Kidney (tissue), 14 donors: ENCODE results near the gene TGFBR1. TPM values are rescaled to one million over a fixed set of nuclear protein-coding genes. Genes with fewer than 3 reads are reported as not detected.

ENCODE experiments used
- DNase-seq, 5 donors: peaks; one replicate each; pipeline ENCODE4 v3.0.0-alpha.2; 2013 to 2020
- FAIRE-seq: peaks from 2 replicates; lab custom pipeline; 2012; peaks lifted over from hg19 to GRCh38; lab: Jason Lieb, UNC
- H3K27ac ChIP-seq, 2 donors: one replicate each; pipeline ENCODE4 v1.7.0; 2013; ENCODE audit warnings: low read depth in 2 of 2, low read length in 2 of 2, inconsistent platforms in 1 of 2
- H3K27me3 ChIP-seq: one replicate; pipeline ENCODE4 v1.7.1; 2013; ENCODE audit warnings: low read length, inconsistent platforms; ENCODE audit not compliant: control insufficient read depth, insufficient read depth
- H3K36me3 ChIP-seq, 3 donors: one replicate each; pipeline versions ENCODE4 v1.7.0 to v1.7.1; 2013; ENCODE audit warnings: low read length in 3 of 3, control low read depth in 1 of 3, inconsistent platforms in 1 of 3; ENCODE audit not compliant: insufficient read depth in 3 of 3, control insufficient read depth in 2 of 3
- H3K4me1 ChIP-seq, 3 donors: one replicate each; pipeline versions ENCODE4 v1.7.0 to v1.7.1; 2013; ENCODE audit warnings: low read length in 3 of 3, inconsistent platforms in 1 of 3, low read depth in 1 of 3; ENCODE audit not compliant: control insufficient read depth in 2 of 3, insufficient read depth in 2 of 3
- H3K4me3 ChIP-seq, 3 donors: one replicate each; pipeline versions ENCODE4 v1.7.0 to v1.8.1; 2013; ENCODE audit warnings: low read length in 3 of 3, control low read depth in 1 of 3, inconsistent platforms in 1 of 3
- H3K9ac ChIP-seq, 3 donors: one replicate each; pipeline versions ENCODE4 v1.7.0 to v1.7.1; 2013; ENCODE audit warnings: low read length in 3 of 3, control low read depth in 1 of 3, inconsistent platforms in 1 of 3
- H3K9me3 ChIP-seq, 3 donors: one replicate each; pipeline versions ENCODE4 v1.7.0 to v1.7.1; 2013; ENCODE audit warnings: low read length in 3 of 3, control low read depth in 1 of 3, inconsistent platforms in 1 of 3; ENCODE audit not compliant: control insufficient read depth in 2 of 3, insufficient read depth in 1 of 3
- CTCF ChIP-seq: IDR thresholded peaks from 3 replicates; pipeline ENCODE4 v1.5.1; 2012; ENCODE audit warnings: mild to moderate bottlenecking, moderate library complexity, borderline replicate concordance; ENCODE audit not compliant: insufficient read depth; ENCODE audit errors: extremely low read depth
- intact Hi-C: fragments of 100-400 bp; cut with DNase I; formaldehyde crosslinking; loops from one replicate; pipeline ENCODE4 v1.11.1; 2022
- polyA plus RNA-seq: library from polyadenylated mRNA; stranded (reverse); fragments of 350-450 nt; fragmentation: Illumina TruSeq; extraction: RNeasy Lipid Tissue Mini Kit (QIAGEN cat#74804); gene quantifications from one replicate; pipeline ENCODE4 v1.2.3, GENCODE V29; 2014; ENCODE audit warnings: low read depth, low replicate concordance; ENCODE audit not compliant: insufficient read depth
- total RNA-seq: library from RNA; stranded (reverse); fragmentation: NEBNext Ultra II Directional; extraction: Animal tissue kit (Norgen Biotek cat#: 25700); gene quantifications from one replicate; pipeline ENCODE4 v1.2.1, GENCODE V29; 2021
- donor health status: control.
- donor health status: control.
- donor health status: control.
- donor health status: control.
- donor health status: control.
- donor health status: DM: yes; HTN: yes; CAD: no.
- donor health status: Normal renal cell carcinoma (clear cell type).

Gene TGFBR1
- total and polyA plus RNA-seq, 2 donors from 2014 or later = 7.9 to 50.8 TPM

DNA sequence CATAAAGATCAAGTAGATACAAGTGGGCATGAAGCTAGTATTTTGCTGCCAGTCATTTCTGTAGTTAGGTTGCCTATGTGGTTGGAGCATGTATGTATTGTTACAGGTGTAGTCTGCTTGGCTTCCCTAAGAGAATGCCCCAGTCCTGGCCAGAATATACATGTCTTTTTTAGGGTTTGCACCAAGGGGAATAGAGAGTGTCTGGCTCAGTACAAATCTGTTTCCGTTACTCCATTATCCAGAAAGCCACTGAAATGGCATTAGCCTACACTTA is 23.2 kb downstream of the TGFBR1 start:
- Histone ChIP-seq H3K9ac (no peak overlapping the region), H3K9me3 (no peaks in the 10 kb centered on the region), H3K36me3 (peaks cover 0 to 2% (median 0%) of the 10 kb centered on the region in 3 donors), H3K4me1 (no peaks in the 10 kb centered on the region), H3K27ac (no peak overlapping the region), H3K27me3 (no peaks in the 10 kb centered on the region), H3K4me3 (no peak overlapping the region)
- TF ChIP-seq CTCF = no peak
- DNase-seq (no peak), FAIRE-seq (no peak)
- intact Hi-C loops = no loop called here

DNA sequence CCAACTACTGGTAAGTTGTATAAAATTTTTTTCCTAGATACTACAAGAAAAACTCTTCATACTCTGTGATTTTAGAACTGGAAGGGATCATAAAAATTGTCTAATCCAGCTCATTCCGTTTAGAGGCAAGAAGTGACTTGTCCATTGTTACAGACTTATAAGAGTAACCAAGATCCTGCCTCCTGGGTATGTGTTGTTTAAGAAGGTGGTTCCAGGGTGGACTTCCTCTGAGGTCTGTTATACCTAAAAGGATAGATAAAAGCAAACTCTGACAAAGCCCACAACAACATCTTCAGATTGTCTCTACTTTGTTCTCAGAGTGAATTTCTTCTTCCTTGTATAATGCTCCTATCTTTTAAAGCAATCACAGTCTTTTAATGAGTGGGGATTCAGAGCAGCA is 24.2 kb downstream of the TGFBR1 start:
- Histone ChIP-seq H3K4me3 (no peak overlapping the region), H3K9ac (no peak overlapping the region), H3K9me3 (no peaks in the 10 kb centered on the region), H3K4me1 (no peaks in the 10 kb centered on the region), H3K36me3 (peaks cover 0 to 2% (median 0%) of the 10 kb centered on the region in 3 donors), H3K27me3 (no peaks in the 10 kb centered on the region), H3K27ac (no peak overlapping the region)
- no peak for TF ChIP-seq CTCF
- FAIRE-seq (no peak), DNase-seq (no peak)
- intact Hi-C loops = no loop called here

- TF ChIP-seq CTCF = no peak
- no peak for FAIRE-seq
- no peaks in the 10 kb centered on the region for H3K27me3 ChIP-seq
- H3K36me3 ChIP-seq = peaks cover 0 to 2% (median 0%) of the 10 kb centered on the region in 3 donors
- H3K4me1 ChIP-seq = no peaks in the 10 kb centered on the region
- intact Hi-C loops = no loop called here
- DNase-seq = no peak
- no peak overlapping the region for H3K9ac ChIP-seq
- H3K4me3 ChIP-seq = no peak overlapping the region
- H3K27ac ChIP-seq = no peak overlapping the region
- no peaks in the 10 kb centered on the region for H3K9me3 ChIP-seq
Measured at GRCh38 chr9:99130069-99130468, 25.2 kb downstream of the TGFBR1 start.

DNA sequence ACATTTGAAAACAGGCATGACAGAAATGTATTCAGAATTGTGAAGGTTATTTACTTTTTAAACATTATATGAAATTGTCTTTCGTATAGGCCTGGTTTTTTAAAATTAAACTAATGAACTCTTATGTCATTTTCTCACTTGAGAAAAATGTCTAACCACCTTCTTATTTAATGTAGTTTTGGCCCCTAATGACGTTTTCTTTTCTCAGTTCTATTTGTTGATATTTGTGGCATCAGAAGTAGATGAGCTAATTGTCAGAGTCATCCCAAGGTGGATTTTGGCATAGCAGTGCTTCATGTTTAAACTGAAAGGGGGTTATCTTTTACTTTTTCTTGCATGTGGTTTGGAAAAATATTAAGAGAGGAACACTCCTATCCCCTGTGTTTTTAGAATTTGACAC is 28.2 kb downstream of the TGFBR1 start:
- H3K4me3 ChIP-seq = no peak overlapping the region
- H3K27me3 ChIP-seq = no peaks in the 10 kb centered on the region
- no peaks in the 10 kb centered on the region for H3K4me1 ChIP-seq
- intact Hi-C loops = no loop called here
- H3K9me3 ChIP-seq = no peaks in the 10 kb centered on the region
- no peak for DNase-seq
- no peak overlapping the region for H3K27ac ChIP-seq
- no peak overlapping the region for H3K9ac ChIP-seq
- peaks cover 0 to 3% (median 0%) of the 10 kb centered on the region in 3 donors for H3K36me3 ChIP-seq
- FAIRE-seq = no peak
- no peak for TF ChIP-seq CTCF
